Motor neuron (in vitro differentiated cells): ENCODE measurements around the gene OXNAD1. TPM values are rescaled to one million over a fixed set of nuclear protein-coding genes. Genes with fewer than 3 reads are reported as not detected.

Source experiments
- ATAC-seq, 8 experiments: fragments of 200-7000 bp; cut with Tn5 transposase; replicated peaks in 6 of 8; 2 replicates each; pipeline ENCODE4 v1.8.0; 2021; ENCODE audit warnings: mild to moderate bottlenecking in 8 of 8, moderate library complexity in 8 of 8
- H3K27ac ChIP-seq, 2 donors: fragments of 250-450 bp; sonication (Bioruptor Pico); 2 replicates each; pipeline ENCODE4 v1.9.0; 2021; ENCODE audit warnings: antibody characterized with exemption in 2 of 2, mild to moderate bottlenecking in 2 of 2, moderate library complexity in 1 of 2
- H3K4me1 ChIP-seq, 2 donors: fragments of 250-450 bp; sonication (Bioruptor Pico); replicated peaks in 1 of 2; 2 replicates each; pipeline ENCODE4 v1.6.1; 2021; ENCODE audit warnings: antibody characterized with exemption in 2 of 2, mild to moderate bottlenecking in 2 of 2, moderate library complexity in 1 of 2
- H3K4me3 ChIP-seq, 5 donors: fragments of 250-450 bp; sonication (Bioruptor Pico); 2 replicates each; pipeline ENCODE4 v1.9.0; 2021; ENCODE audit warnings: antibody characterized with exemption in 5 of 5, mild to moderate bottlenecking in 5 of 5, moderate library complexity in 4 of 5
- WGBS, 10 experiments: fragments of 450-650 bp; shearing (Covaris generic); methylation state at CpG; one replicate each; pipeline ENCODE4 v1.0.0; 2022; 5-methylcytosine and 5-hydroxymethylcytosine counted together
- in situ Hi-C, 9 experiments: fragments of 400-800 bp; cut with MboI; loops; one replicate each; pipeline ENCODE4 v1.15.0; 2021; ENCODE audit warnings: low sequenced_read_pairs in 9 of 9, low pct_unique_long_range_greater_than_20kb in 2 of 9; ENCODE audit not compliant: unreplicated experiment in 9 of 9
- total RNA-seq, 8 experiments: library from RNA; unstranded; fragments of 300-600 nt; gene quantifications; 2 replicates each; pipeline versions ENCODE4 v1.2.3 to v1.2.4, GENCODE V29; 2022

Gene OXNAD1
- total RNA-seq, 8 experiments from 2014 or later = 10.2 to 25.2 (median 18.1) TPM

DNA sequence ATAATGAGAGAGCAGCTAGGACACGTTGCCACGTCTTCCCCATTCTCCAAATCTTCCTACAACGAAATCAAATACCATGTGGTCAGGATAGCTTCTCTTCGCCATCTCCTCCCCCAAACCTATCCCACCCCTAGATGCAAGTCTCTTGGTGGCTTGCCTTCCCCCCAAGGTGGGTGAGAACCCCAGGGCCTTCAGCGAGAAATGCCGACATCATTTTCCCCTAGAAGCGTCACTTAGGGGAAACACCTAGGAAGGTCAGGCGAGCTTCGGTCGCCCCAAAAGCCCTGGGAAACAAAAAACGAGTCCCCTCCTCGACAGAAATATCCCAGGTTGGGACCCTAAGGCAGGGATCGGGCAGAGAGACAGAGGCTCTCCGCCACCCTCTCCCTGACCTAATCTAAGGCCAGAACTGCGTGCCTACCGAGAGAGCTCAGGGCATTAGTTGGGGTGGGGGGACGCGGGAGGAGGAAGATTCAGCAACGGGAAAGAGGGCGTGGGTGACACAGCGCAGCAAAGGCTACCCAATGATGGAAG lies 771 bp upstream of the OXNAD1 start:
- in situ Hi-C loops = no loop called here
- Histone ChIP-seq H3K4me3 (peak overlapping the region; percentile 70 to 88 (median 77)), H3K4me1 (peaks cover 0 to 32% of the 10 kb centered on the region in 2 donors), H3K27ac (peak overlapping the region; percentile 48 to 54)
- ATAC-seq = no peak
- 0 to 8% (median 1%) methylated on average over 1 to 10 of the region's 21 CpGs; no CpG with 5 or more reads in 2 of the 10 experiments for WGBS, 10 experiments

GRCh38 chr3:16265455-16265786 lies 409 bp downstream of the OXNAD1 start:
- in situ Hi-C loops = no loop called here
- Histone ChIP-seq H3K4me3 (peak overlapping the region; percentile 70 to 88 (median 77)), H3K4me1 (peaks cover 0 to 32% of the 10 kb centered on the region in 2 donors), H3K27ac (peak overlapping the region; percentile 70 to 91)
- ATAC-seq = no peak
- 0 to 17% (median 0%) methylated on average over 1 to 6 of the region's 6 CpGs; no CpG with 5 or more reads in 1 of the 10 experiments for WGBS, 10 experiments

DNA sequence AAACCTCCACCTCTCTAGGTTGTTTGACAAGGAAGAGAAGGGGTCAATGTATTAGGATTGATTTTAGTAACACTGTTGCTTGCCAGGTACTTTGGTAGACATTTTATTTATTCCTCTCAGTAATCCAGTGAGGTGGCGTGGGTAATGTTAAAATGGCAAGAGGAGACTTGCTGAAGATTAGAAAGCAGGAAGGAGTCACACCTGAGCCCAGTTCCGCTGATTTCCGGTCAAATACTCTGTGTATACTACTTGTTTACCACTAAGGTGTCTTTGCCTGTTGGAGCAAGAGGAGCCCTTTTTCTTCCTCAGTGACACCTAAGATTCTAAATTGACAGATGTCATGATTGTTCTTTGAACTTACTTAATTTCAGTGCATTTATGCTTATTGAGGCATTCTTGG lies 1.7 kb downstream of the OXNAD1 start:
- in situ Hi-C loops = no loop called here
- H3K27ac ChIP-seq = no peak overlapping the region
- H3K4me1 ChIP-seq = peaks cover 0 to 32% of the 10 kb centered on the region in 2 donors
- no peak for ATAC-seq
- H3K4me3 ChIP-seq = peak overlapping the region in 2 of 5 donors; percentile 73 to 85
- WGBS, 10 experiments = 59 to 100% (median 89%) methylated on average over 1 to 3 of the region's 3 CpGs; no CpG with 5 or more reads in 1 of the 10 experiments

- no peak for ATAC-seq
- WGBS, 10 experiments = 92 to 100% (median 95%) methylated on average over 4 to 7 of the region's 10 CpGs; no CpG with 5 or more reads in 3 of the 10 experiments
- in situ Hi-C loops = no loop called here
- H3K4me3 ChIP-seq = no peak overlapping the region
- peaks cover 0 to 20% of the 10 kb centered on the region in 2 donors for H3K4me1 ChIP-seq
- H3K27ac ChIP-seq = no peak overlapping the region
Measured at GRCh38 chr3:16270855-16271254, 5.8 kb downstream of the OXNAD1 start.

GRCh38 chr3:16272588-16272987 lies 7.6 kb downstream of the OXNAD1 start:
- H3K4me3 ChIP-seq = no peak overlapping the region
- peaks cover 0 to 5% of the 10 kb centered on the region in 2 donors for H3K4me1 ChIP-seq
- in situ Hi-C loops = no loop called here
- ATAC-seq = no peak
- no peak overlapping the region for H3K27ac ChIP-seq
- 71 to 100% (median 100%) methylated on average over 1 of the region's 1 CpG; no CpG with 5 or more reads in 1 of the 10 experiments for WGBS, 10 experiments

- Histone ChIP-seq H3K4me3 (no peak overlapping the region), H3K4me1 (no peaks in the 10 kb centered on the region), H3K27ac (no peak overlapping the region)
- peak in 3 of 8 experiments; percentile 68 to 98 (median 90) for ATAC-seq
- 0 to 100% (median 88%) methylated on average over 1 to 2 of the region's 2 CpGs; no CpG with 5 or more reads in 4 of the 10 experiments for WGBS, 10 experiments
- in situ Hi-C loops = no loop called here
Measured at GRCh38 chr3:16273867-16274266, 8.9 kb downstream of the OXNAD1 start.

DNA sequence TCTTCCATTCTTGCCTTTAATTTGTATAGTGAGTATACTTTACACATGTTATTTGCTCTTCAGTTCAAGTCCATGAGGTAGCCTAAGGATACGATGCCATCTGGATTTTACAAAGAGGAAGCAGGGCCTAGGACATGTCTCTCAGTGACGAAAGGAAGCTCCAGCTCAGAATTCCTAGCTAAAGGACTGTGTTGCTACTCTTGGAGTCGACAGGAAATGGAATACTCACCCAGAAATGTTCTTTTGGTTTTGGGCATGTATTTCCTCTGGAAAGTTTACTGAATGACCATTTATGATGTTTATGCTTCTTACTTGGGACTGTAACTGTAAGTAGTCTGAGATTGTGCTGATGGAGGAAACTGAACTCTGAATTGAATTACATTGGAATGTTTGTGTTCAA lies 12.5 kb downstream of the OXNAD1 start:
- ATAC-seq = no peak
- in situ Hi-C loops = loop anchor here in 6 of 9 experiments (25.0 kb wide), 3 partner anchors 235 to 285 kb away; partner anchors contain the start of gene RFTN1 (in 1 of the 6)

GRCh38 chr3:16279010-16279801 lies 14.2 kb downstream of the OXNAD1 start:
- ATAC-seq = peak in 2 of 8 experiments; percentile 59 to 71
- Histone ChIP-seq H3K4me3 (no peak overlapping the region), H3K27ac (no peak overlapping the region), H3K4me1 (no peaks in the 10 kb centered on the region)
- in situ Hi-C loops = loop anchor here in 6 of 9 experiments (25.0 kb wide), 3 partner anchors 233 to 283 kb away; partner anchors contain the start of gene RFTN1 (in 1 of the 6)
- WGBS, 10 experiments = 14 to 100% (median 89%) methylated on average over 1 to 3 of the region's 3 CpGs; no CpG with 5 or more reads in 4 of the 10 experiments

More for the DNA sequence above, 12.5 kb downstream of the OXNAD1 start:
- Histone ChIP-seq H3K27ac (no peak overlapping the region), H3K4me3 (no peak overlapping the region), H3K4me1 (no peaks in the 10 kb centered on the region)
- WGBS, 10 experiments = 63 to 100% (median 94%) methylated on average over 1 to 3 of the region's 3 CpGs; no CpG with 5 or more reads in 6 of the 10 experiments

- Histone ChIP-seq H3K4me1 (no peaks in the 10 kb centered on the region), H3K4me3 (no peak overlapping the region), H3K27ac (no peak overlapping the region)
- ATAC-seq = no peak
- in situ Hi-C loops = loop anchor here (10.0 to 25.0 kb wide), 5 partner anchors 232 to 282 kb away; partner anchors contain the start of gene RFTN1 (in 1 of the 9)
- whole genome bisulfite sequencing, 10 experiments = 11 to 100% (median 85%) methylated on average over 1 to 2 of the region's 2 CpGs
Measured at GRCh38 chr3:16280671-16281070, 15.7 kb downstream of the OXNAD1 start.

DNA sequence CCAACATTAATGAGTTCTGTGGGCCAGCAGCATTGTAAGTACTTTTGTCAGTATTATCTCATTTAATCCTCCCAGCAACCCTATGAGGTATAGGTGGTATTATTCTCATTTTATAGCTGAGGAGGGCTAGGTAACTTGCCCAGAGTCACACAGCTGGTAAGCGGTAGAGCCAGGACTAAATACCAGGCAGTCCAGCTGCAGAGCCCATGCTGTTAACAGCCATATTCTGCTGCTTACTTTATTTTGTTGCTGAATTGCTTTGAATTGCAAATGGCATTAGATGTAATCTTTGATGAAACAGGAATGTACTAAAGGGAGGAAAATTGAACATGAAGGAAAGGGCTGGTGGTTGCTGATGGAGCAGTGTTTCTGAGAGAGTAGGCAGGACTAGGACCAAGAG lies 19.6 kb downstream of the OXNAD1 start:
- ATAC-seq = peak in 3 of 8 experiments; percentile 55 to 81 (median 62)
- H3K4me1 ChIP-seq = no peaks in the 10 kb centered on the region
- no peak overlapping the region for H3K4me3 ChIP-seq
- 83 to 100% (median 100%) methylated on average over 1 of the region's 1 CpG; no CpG with 5 or more reads in 5 of the 10 experiments for WGBS, 10 experiments
- H3K27ac ChIP-seq = no peak overlapping the region
- in situ Hi-C loops = loop anchor here (10.0 to 25.0 kb wide), 5 partner anchors 228 to 278 kb away; partner anchors contain the start of gene RFTN1 (in 1 of the 9)

- H3K27ac ChIP-seq = no peak overlapping the region
- WGBS, 10 experiments = 57 to 100% (median 100%) methylated on average over 1 to 2 of the region's 3 CpGs; no CpG with 5 or more reads in 3 of the 10 experiments
- ATAC-seq = no peak
Measured at GRCh38 chr3:16286161-16286560, 21.1 kb downstream of the OXNAD1 start.

GRCh38 chr3:16286751-16287543 lies 21.9 kb downstream of the OXNAD1 start:
- no peaks in the 10 kb centered on the region for H3K4me1 ChIP-seq
- 50 to 100% (median 82%) methylated on average over 1 to 6 of the region's 6 CpGs for WGBS, 10 experiments
- in situ Hi-C loops = loop anchor here (10.0 to 25.0 kb wide), 5 partner anchors 225 to 275 kb away; partner anchors contain the start of gene RFTN1 (in 1 of the 9)
- no peak overlapping the region for H3K4me3 ChIP-seq
- H3K27ac ChIP-seq = no peak overlapping the region
- no peak for ATAC-seq

More at GRCh38 chr3:16286161-16286560, 21.1 kb downstream of the OXNAD1 start:
- in situ Hi-C loops = loop anchor here (10.0 to 25.0 kb wide), 5 partner anchors 226 to 276 kb away; partner anchors contain the start of gene RFTN1 (in 1 of the 9)
- H3K4me1 ChIP-seq = no peaks in the 10 kb centered on the region
- H3K4me3 ChIP-seq = no peak overlapping the region
